TTC549 (cell line): ENCODE data around the gene TAF1C.

Experiments
- FAIRE-seq: peaks from 2 replicates; lab custom pipeline; 2012; peaks lifted over from hg19 to GRCh38; lab: Jason Lieb, UNC

TAF1C gene

DNA sequence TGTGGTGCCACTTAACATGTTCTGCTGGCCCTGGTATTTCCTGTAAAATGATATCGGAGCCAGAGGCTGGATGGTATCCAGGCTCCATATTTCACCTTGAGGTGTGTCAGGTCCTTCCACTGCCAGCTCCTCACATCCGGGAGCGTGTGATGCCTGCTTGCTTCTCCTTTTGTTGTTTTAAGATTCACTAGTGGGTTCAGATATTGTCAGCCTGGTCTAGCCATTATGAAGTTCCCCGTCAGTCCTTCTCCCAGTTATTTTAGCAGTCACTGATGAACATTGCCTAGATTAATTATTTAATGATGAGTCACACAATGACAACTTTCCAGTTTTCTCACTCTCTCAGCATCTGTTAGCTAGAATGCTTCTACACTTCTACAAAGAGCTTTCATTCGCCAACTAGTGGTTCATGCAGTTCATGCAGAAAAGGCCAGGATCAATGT, 30.5 kb downstream of the TAF1C start:
- no peak for FAIRE-seq

DNA sequence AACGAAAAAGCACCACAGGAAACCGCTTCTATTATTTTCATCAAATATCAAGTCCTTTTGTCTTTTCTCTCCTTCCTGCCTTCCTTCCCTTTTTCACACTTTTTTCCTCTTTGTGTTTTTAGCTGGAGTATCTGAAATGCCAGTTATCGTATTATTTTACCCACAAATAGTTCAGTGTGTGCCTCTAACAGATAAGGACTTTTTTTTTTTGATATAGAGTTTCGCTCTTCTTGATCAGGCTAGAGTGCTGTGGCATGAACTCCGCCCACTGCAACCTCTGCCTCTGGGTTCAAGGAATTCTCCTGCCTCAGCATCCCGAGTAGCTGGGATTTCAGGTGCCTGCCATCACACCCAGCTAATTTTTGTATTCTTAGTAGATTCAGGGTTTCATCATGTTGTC, 31.1 kb downstream of the TAF1C start:
- FAIRE-seq = no peak

DNA sequence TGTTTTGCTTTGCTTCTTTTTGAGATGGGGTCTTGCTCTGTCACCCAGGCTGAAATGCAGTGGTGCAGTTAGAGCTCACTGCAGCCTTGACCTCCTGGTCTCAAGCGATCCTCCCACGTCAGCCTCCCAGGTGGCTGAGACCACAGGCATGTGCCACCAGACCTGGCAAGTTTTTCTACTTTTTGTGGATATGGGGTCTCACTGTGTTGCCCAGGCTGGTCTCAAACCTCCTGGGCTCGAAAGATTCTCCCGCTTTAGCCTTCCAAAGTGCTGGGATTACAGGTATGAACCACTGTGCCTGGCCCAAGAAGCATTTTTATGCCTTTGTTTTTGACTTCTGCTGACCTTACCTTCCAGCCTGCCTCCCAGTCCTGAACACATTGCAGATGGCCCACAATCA, 31.6 kb downstream of the TAF1C start:
- no peak for FAIRE-seq

DNA sequence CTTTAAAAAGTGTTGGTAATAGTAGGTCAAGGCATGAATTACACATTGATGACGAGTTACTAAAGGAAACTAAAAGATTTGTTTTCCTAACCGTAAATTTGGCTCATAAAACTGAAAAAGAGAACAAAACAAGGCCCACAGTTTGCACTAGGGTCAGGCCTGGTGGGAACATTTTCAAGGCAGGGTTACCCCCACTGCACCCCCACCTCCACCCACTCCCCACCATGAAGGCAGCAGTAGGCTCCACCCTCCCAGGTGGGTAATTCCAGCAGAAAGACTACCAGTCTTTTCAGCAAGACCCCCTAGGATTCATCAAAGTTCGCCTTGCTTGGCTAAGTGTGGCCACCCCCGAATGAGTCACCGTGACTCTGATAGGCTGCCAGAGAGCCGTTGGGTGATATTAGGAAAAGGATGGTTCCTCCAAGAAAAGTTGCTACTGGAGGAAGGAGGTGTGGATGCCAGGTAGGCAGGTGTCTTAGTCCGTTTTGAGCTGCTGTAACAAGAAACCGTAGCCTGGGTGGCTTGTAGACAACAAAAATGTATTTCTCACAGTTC, 33.1 kb downstream of the TAF1C start:
- FAIRE-seq = no peak

DNA sequence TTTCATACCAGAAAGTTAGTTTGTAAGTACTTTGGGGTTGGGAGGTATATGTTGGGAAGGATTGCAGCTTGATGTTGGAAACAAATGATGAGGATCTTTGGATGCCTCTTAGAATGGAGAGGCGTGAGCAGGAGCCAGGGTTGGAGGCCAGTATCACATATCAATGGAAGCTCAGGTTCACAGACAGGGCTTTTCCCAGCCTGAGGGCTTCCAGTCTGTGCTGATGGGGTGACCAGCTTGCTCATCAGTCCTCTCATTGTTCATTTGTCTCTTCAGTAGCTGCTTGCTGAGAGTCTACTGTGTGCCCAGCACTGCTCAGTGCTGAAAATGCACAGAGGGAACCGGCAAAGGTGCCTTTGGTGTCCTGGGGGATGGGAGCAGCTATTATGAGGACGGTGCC, 35.9 kb downstream of the TAF1C start:
- FAIRE-seq = no peak

DNA sequence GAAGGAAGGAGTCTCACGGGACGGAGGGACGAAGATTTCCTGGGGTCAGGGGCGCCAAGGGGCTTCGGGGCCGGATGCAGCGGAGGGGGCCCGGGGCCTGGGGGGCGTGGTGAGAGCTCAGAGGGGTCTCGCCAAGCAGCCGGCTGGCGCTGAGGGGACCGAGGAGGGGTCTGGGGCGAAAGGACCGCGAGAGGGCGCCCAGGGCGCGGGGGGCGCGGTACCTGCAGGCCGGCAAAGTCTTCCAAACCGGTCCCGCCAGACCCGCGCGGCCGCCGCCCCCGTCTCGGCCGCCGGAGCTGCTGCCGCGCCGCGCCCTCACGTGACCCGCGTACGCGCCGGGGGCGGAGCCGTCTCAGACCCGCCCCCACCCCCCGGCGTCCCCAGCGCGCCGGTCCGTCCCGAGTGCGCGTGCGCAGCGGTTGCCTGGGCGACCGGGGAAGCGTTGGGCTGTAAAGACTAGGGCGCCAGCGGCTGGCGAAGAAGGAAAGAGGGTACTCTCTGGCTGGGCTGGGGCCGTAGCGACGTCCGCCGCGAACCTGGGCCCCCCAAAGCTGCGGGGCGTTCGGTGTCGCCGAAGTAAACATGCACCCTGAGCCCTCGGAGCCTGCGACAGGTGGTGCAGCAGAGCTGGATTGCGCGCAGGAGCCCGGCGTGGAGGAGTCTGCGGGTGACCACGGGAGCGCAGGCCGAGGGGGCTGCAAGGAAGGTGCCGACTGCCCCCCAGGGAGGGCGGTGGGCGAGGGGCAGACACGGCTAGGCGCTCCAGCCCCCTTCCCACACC, 41.8 kb downstream of the TAF1C start, which contains the start of the genes DNAAF1 and HSDL1:
DNAAF1 (plus strand) TSS at position 450 of the 781 bp plus-strand sequence; CDS start at position 583, 133 bp downstream.
HSDL1 (minus strand) TSS at position 319 of the 781 bp plus-strand sequence. CDS start 13,856 bp downstream, outside the sequence.
- no peak for FAIRE-seq

DNA sequence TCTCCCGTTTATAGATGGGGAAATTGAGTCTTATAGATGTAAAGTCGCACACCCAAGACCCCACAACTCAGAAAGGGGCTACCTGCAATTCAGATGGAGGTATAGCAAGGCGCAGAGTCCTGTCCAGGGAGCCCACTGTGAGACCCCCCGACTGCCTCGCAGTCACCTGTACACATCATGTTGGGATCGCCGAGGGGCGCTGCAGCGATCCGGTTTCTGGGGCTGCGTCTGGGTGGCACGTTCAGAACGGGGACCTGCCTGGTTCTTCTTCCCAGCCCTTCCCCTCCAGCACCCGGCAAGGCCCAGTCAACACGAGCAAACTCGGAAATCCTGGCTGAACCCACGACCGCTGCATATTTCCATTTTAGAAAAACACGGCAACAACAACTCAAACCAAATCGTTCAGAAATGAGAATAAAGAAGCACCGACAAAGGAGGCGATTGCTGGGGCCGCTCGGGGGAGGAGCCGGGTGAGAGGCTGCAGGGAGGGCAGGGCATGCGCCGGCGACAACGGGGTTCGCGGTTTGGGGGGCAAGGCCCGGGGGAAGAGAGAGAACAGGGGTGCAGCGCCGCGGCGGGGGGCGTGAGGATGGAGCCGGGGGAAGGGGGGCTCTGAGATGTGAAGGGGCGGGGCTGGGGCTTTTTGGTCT, 42.5 kb downstream of the TAF1C start:
- no peak for FAIRE-seq

DNA sequence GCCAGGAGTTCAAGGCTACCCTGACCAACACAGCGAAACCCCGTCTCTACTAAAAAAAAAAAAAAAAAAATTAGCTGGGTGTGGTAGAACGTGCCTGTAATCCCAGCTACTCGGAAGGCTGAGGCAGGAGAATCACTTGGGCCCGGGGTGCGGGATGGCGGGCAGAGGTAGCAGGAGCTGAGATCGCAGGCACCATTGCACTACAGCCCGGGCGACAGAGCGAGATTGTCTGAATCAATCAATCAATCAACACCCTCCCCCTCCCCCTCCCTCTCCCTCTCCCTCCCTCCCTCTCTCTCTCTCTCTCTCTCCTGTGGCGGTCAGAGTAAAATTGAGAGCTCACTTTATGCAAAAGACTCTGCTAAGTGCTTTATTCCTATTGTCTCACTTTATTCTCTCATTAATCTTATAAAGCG, 43.1 kb downstream of the TAF1C start:
- no peak for FAIRE-seq

DNA sequence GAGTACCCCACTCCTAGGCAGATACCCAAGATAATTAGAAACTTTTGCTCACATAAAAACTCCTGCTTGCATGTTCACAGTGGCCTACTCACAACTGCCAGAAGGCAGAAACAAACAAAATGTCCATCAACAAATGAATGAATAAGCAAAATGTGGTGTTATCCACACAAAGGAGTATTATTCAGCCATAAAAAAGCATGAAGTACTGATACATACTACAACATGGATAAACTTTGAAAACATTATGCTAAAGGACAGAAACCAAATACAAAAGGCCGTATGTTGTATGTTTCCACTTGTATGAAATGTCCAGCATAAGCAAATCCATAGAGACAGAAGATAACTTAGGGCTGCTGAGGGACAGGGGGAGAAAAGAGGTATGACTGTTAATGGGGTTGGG, 43.8 kb downstream of the TAF1C start:
- no peak for FAIRE-seq

DNA sequence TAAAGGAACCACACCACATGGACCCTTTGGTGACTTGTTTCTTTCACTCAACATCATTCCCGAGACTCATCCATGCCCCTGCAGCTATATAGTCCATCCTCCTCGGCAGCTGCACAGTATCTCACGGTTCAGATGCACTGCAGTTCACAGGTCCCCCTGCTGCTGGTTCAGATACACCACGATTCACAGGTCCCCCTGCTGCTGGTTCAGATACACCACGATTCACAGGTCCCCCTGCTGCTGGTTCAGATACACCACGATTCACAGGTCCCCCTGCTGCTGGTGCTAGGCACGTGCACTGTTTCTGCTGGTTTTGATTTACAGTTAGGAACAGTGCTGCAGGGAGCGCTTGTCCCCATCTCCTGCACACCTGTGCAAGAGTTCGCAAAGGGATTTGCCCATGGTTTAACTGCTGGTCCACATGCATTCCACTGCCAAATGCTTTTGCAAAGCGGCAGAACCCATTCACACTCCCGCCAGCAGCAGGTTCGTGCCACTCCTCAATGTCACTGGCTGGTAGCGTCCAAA, 45.6 kb downstream of the TAF1C start:
- FAIRE-seq = no peak

DNA sequence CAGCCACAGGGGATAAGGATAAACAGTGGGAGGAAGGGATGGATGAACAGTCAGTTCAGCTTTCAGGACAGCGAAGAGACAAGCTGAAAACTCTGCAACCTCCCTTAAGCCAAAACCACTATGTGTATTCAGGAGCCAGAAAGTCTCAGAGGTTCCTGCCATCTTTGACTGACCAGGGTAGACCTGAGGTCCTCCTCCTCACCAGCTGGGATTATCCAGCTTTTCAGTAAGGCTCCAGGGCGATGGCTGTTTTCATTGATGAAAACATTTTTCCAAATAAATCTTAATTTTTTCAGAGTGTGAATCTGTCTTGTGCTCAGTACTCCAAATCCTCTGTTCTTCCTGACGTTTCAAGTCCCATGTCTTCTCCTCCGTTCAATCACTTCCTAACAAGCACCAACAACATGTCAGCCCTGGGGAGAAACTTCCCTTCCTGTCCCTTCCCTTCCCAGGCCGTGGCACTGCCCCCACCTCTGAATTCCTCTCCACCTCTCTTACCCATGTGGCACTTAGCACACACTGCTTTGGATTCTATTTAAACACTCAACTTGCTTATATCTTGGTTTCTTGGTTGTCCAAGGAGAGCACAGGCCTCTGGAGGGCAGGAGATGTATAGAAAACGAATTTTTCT, 47.1 kb downstream of the TAF1C start:
- FAIRE-seq = no peak

DNA sequence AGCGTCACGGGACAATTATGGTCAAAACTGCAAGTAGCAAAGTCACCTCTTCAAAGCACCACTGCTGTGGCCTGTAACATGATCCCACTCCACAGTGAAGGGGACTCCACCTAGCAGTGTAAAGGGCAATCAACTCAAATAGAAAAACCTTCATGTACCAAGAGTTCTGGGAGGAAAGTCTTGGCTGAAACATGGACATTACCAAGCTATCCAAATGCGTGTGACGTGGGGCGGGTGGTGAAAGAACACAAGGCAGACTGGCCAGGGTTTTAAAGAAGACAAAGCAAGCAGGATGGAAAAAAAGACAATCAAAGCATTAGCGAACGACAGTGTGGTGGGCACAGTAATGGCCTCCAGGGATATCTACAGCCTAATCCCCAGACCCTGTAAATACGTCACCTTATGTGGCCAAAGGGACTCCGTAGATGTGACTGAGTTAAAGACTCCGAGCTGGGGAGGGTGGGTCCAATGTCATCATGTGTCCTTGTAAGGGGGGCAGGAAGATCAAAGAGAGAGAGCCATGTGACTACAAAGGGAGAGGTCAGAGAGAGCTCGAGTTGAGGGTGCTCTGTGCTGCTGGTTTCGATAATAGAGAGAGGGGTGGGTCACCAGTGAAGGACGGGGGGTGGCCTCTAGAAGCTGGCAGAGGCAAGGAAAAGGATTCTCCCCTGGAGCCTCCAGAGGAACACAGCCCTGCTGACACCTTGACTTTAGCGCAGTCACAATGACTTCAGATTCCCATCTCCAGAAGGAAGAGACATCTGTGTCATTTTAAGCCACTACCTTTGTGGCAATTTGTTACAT, 47.8 kb downstream of the TAF1C start:
- no peak for FAIRE-seq

DNA sequence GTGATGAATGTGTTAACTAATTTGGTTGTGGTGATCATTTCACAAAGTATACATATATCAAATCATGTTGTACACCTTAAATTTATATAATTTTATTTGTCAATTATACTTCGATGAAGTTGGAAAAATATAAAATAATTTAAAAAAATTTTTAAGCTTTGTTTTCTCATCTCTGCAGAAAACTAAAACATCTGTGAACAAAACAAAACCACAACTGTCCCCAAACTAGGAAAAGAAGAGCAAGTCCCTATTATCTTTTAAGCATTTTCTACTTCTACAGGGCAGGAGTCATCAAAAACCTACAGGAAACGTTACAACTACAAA, 48.4 kb downstream of the TAF1C start:
- no peak for FAIRE-seq

DNA sequence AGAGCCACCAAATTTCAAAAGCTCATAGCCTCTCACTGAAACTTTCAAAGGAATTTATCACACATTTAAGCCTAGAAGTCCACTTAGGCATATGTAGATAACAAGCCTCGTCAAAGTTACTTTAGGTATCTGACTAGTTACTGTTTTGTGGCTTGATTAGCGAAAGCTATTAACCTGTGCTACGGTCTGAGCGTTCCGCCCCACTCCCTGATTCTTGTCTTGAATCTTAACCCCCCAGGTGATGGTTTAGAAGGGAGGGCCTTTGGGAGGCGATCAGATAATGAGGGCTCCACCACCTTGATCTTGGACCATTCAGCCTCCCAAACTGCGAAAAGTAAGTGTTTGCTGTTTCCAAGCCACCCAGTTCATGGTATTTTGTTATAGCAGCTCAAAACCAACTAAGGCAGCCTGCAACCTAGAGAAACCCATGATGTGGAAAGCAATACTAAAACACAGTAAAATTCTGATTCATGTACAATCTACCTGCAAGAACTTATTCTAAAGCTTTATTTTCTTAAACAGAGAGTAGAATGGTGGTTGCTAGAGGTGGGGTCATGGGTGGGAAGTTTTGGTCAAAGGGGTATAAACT, 49.0 kb downstream of the TAF1C start:
- no peak for FAIRE-seq

DNA sequence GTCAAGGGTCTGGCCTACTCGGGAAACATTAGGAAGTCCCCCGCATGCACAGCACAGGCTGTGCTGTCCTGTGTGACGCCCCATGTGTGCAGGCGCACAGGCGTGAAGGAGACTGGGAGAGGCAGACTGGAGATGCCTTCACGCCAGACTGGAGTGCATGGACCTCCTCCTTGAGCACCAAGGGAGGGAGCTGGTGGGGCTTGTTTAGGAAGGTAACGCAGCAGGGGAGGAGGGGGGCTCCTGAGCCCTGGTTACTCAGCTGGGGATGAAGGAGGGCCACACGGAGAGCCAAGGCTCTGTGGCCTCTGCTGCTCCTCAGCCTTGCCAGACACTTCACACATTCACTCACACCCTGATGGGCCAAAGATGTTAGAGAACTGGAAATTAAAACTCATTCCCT, 49.6 kb downstream of the TAF1C start:
- FAIRE-seq = no peak

DNA sequence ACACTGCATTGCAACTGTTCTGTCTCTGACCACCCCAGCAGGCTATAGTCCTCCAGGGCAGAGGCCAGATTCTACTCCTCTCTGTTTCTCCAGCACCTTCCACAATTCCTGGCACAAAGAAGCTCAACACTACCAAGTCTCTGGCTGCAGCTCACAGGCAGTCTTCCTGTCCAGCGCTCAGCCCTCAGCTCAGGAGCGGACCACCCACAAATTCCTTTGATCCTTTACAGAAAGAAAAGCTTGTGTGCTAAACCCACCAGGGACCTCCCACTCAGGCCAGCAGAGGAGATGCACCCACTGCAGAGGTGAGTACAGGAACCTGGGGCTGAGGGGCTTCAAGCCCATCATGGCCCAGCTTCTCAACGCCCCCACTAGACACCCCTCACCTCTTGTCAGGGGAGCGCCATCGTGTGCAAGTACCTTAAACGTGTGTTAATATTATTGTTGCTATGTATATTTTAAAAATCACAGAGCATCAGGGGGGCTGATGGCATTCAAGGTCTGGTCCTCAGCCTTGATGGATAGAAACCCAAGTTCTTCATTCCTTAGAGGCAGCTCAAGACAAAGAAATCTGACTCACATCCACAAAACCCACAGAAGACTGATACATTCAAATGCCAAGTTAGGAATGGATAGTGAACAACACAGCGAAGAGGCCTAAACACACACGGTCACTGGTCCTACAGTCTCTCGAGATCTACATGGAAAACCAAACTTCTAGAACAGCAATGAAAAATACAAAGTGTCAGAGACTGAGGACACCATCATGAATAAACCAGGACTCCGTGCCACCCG, 50.3 kb downstream of the TAF1C start:
- no peak for FAIRE-seq

DNA sequence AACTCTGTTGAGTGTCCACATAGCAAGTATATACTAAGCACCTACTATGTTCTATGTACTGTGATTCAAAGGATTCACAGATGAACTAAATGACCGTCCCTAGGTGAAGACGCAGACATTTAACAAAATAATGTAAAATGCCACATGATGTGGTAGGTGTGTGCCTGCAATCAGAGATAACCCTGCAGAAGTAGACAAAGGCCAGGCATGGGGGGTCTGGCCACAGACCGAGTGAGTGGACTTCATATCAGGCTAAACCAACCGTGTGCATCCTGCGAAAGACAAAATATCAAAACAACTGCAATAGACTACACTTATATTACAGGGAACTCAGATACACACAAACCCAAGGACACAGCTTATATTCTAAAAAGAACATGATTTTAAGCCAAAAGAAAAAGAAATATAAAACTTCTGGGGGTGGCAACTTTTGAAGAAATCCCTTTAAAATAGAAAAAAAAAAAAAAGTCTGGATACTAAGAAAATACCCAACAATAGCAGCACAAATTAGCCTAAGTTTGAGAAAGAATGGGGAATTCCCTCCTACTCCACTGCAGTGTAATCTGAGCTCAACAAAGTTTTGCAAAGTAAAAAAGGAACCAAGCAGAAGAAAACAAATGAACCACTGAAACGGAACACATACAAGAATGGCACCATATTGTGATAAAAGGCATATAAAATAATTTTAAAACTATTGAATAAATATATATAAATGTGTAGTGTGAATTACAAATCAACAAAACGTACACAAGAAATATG, 54.2 kb downstream of the TAF1C start:
- no peak for FAIRE-seq

DNA sequence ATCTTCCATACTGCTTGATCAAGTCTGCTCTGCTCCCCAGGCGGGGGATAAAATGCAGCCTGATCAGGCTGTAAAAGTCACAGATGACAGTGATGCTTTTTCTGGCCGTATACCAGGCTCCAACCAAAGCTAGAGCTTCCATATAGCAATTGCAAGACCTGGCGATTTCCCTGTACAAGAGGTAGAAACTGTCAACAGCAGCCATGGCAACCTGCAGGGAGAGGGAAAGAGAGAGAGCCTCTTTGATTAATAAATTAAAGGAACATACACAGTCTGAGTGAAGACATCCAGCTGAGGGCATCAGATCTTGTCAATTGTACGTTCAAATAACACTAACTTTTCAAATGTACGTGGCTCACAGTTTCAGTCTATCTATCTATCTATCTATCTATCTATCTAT, 55.7 kb downstream of the TAF1C start:
- no peak for FAIRE-seq
